Endothelial cell of umbilical vein (primary cell): ENCODE data around the gene TCERG1L. TPM values are rescaled to one million over a fixed set of nuclear protein-coding genes. Genes with fewer than 3 reads are reported as not detected.

ENCODE experiments used
- BruUV-seq: library from RNA; stranded (reverse); fragments of 400-500 nt; replicated peaks from 2 replicates; lab custom pipeline; 2021; lab: Mats Ljungman, UMichigan
- CTCF ChIA-PET: fragments of 300-600, 350-600 bp; sonication (Branson Sonifier 250); formaldehyde crosslinking; loops from one replicate; lab custom pipeline; 2021; ENCODE audit warnings: antibody characterized with exemption, inconsistent platforms; lab: Charles Lee
- POLR2A ChIA-PET: fragments of 300-600, 350-600 bp; sonication (Branson Sonifier 250); formaldehyde crosslinking; loops from one replicate; lab custom pipeline; 2021; ENCODE audit warnings: antibody characterized with exemption, inconsistent platforms; lab: Charles Lee
- DNase-seq: peaks from one replicate; pipeline ENCODE4 v3.0.0-alpha.2; 2011; ENCODE audit warnings: low read depth, low spot score
- FAIRE-seq: peaks from 2 replicates; lab custom pipeline; 2011; peaks lifted over from hg19 to GRCh38; lab: Jason Lieb, UNC
- H2AFZ ChIP-seq: 2 replicates; pipeline ENCODE4 v1.6.0; 2012; ENCODE audit warnings: low read depth, low read length, control low read depth, inconsistent platforms
- H3K27ac ChIP-seq: 2 replicates; pipeline ENCODE4 v1.5.1; 2011; ENCODE audit warnings: low read depth, mild to moderate bottlenecking, control low read depth, low read length, moderate library complexity; ENCODE audit not compliant: insufficient read depth
- H3K27me3 ChIP-seq, 2 experiments: 2 replicates each; pipeline versions ENCODE4 v1.6.0 to v1.6.1; 2011; ENCODE audit warnings: low read length in 2 of 2, mixed read lengths in 1 of 2; ENCODE audit not compliant: control insufficient read depth in 2 of 2, insufficient read depth in 2 of 2
- H3K36me3 ChIP-seq, 2 experiments: 2 replicates in 1 of 2; 3 replicates in 1 of 2; pipeline ENCODE4 v1.5.1; 2011; ENCODE audit warnings: low read length in 2 of 2, mild to moderate bottlenecking in 1 of 2, moderate library complexity in 1 of 2; ENCODE audit not compliant: control insufficient read depth in 2 of 2, insufficient read depth in 2 of 2; ENCODE audit errors: extremely low read depth in 1 of 2
- H3K4me1 ChIP-seq: 3 replicates; pipeline ENCODE4 v1.5.1; 2011; ENCODE audit warnings: mild to moderate bottlenecking, low read length; ENCODE audit not compliant: control insufficient read depth, insufficient read depth; ENCODE audit errors: extremely low read depth
- H3K4me2 ChIP-seq: 2 replicates; pipeline ENCODE4 v1.6.1; 2011; ENCODE audit warnings: low read length, control low read depth, mixed read lengths; ENCODE audit not compliant: insufficient read depth
- H3K4me3 ChIP-seq, 3 experiments: fragments of 200-600 bp in 1 of 3; sonication (generic), shearing (Covaris generic) in 1 of 3; replicated peaks in 1 of 3; 2 replicates each; pipeline ENCODE4 v1.5.1; 2011 to 2016; ENCODE audit warnings: control low read depth in 3 of 3, low read length in 3 of 3, mild to moderate bottlenecking in 2 of 3, inconsistent platforms in 1 of 3, low read depth in 1 of 3, moderate library complexity in 1 of 3; ENCODE audit not compliant: insufficient read depth in 1 of 3
- H3K79me2 ChIP-seq: 2 replicates; pipeline ENCODE4 v1.6.0; 2012; ENCODE audit warnings: low read length, inconsistent platforms; ENCODE audit not compliant: control insufficient read depth, insufficient read depth
- H3K9ac ChIP-seq: replicated peaks from 2 replicates; pipeline ENCODE3; 2011; ENCODE audit warnings: low read length, control low read depth; ENCODE audit not compliant: insufficient read depth; ENCODE audit errors: extremely low read depth
- H3K9me1 ChIP-seq: replicated peaks from 3 replicates; pipeline ENCODE4 v1.6.0; 2011; ENCODE audit warnings: mild to moderate bottlenecking, low read length; ENCODE audit not compliant: control insufficient read depth, insufficient read depth; ENCODE audit errors: extremely low read depth
- H3K9me3 ChIP-seq: replicated peaks from 2 replicates; pipeline ENCODE4 v1.5.1; 2012; ENCODE audit warnings: low read length, inconsistent platforms; ENCODE audit not compliant: control insufficient read depth, insufficient read depth
- H4K20me1 ChIP-seq: replicated peaks from 2 replicates; pipeline ENCODE3; 2011; ENCODE audit warnings: mild to moderate bottlenecking, low read length; ENCODE audit not compliant: control insufficient read depth, insufficient read depth; ENCODE audit errors: extremely low read depth
- CTCF ChIP-seq, 2 donors: IDR thresholded peaks; 1 replicate in 1 of 2; 2 replicates in 1 of 2; pipeline ENCODE4 v1.5.1; 2011; ENCODE audit warnings: low read length in 2 of 2, mild to moderate bottlenecking in 2 of 2, moderate library complexity in 2 of 2, control low read depth in 1 of 2, inconsistent platforms in 1 of 2, low read depth in 1 of 2; ENCODE audit not compliant: insufficient read depth in 1 of 2; ENCODE audit errors: extremely low read depth in 1 of 2
- EZH2 ChIP-seq: IDR thresholded peaks from 2 replicates; pipeline ENCODE4 v1.6.1; 2012; ENCODE audit warnings: borderline replicate concordance, low read depth, mild to moderate bottlenecking, moderate library complexity, low read length, inconsistent platforms; ENCODE audit not compliant: severe bottlenecking
- FOS ChIP-seq: IDR thresholded peaks from 2 replicates; pipeline ENCODE4 v1.6.1; 2011; ENCODE audit warnings: mild to moderate bottlenecking, low read length, moderate library complexity, borderline replicate concordance; ENCODE audit not compliant: insufficient read depth
- GATA2 ChIP-seq: IDR thresholded peaks from 2 replicates; pipeline ENCODE4 v1.7.0; 2011; ENCODE audit warnings: low read depth, mild to moderate bottlenecking, moderate library complexity, mixed read lengths, low read length; ENCODE audit not compliant: insufficient read length, insufficient read depth
- JUN ChIP-seq: IDR thresholded peaks from 2 replicates; pipeline ENCODE4 v1.6.1; 2011; ENCODE audit warnings: borderline replicate concordance, low read depth; ENCODE audit not compliant: insufficient read length, insufficient read depth
- MAX ChIP-seq: IDR thresholded peaks from 2 replicates; pipeline ENCODE4 v1.6.1; 2011; ENCODE audit not compliant: insufficient read depth, insufficient read length
- MYC ChIP-seq: IDR thresholded peaks from one replicate; pipeline ENCODE4 v1.6.1; 2011; ENCODE audit warnings: mild to moderate bottlenecking, low read depth, low read length
- POLR2A ChIP-seq: IDR thresholded peaks from 2 replicates; pipeline ENCODE4 v1.6.1; 2012; ENCODE audit warnings: low read depth, mild to moderate bottlenecking, control low read depth, low read length
- POLR2AphosphoS5 ChIP-seq: IDR thresholded peaks from 2 replicates; pipeline ENCODE4 v1.6.1; 2012; ENCODE audit warnings: low read depth, mild to moderate bottlenecking, control low read depth, low read length, moderate library complexity; ENCODE audit not compliant: insufficient read depth
- dilution Hi-C: fragments of 300-500 bp; cut with MboI; formaldehyde crosslinking; loops from one replicate; pipeline ENCODE4 v1.15.0; 2019; ENCODE audit warnings: low sequenced_read_pairs; ENCODE audit not compliant: extremely low pct_ligation_motif_present
- intact Hi-C: fragments of 100-400 bp; cut with micrococcal nuclease; formaldehyde crosslinking; loops from one replicate; pipeline ENCODE4 v1.10.0; 2022
- polyA plus RNA-seq, 4 experiments: library from polyadenylated mRNA; depleted of rRNA in 3 of 4; stranded (reverse) in 3 of 4; unstranded in 1 of 4; fragments of >200 nt; gene quantifications; 2 replicates each; pipeline versions ENCODE4 v1.2.1 to v1.2.3, GENCODE V29; 2011 to 2012; ENCODE audit warnings: missing spikeins in 1 of 4
- total RNA-seq: library from RNA; stranded (reverse); gene quantifications from 2 replicates; pipeline ENCODE4 v1.2.3, GENCODE V29; 2021

TCERG1L gene
- total and polyA plus RNA-seq, 2 donors (not counting 3 experiments of a cell fraction or from before 2014, with no cell fraction given): not detected

- FAIRE-seq (no peak), DNase-seq (no peak)
- no peaks in the 10 kb centered on the region for H3K4me1 ChIP-seq
- no peaks in the 10 kb centered on the region for H3K9me1 ChIP-seq
- no peaks in the 10 kb centered on the region for H3K79me2 ChIP-seq
- no peak overlapping the region for H3K27ac ChIP-seq
- TF ChIP-seq POLR2A (no peak), EZH2 (no peak), GATA2 (no peak), JUN (no peak), CTCF (IDR thresholded peaks at IDR 0.05; ENCODE audit: extremely low read depth in 1 of 2, insufficient read depth in 1 of 2, low read depth in 1 of 2, low read length in 2 of 2) (no peak), FOS (no peak), MAX (no peak), MYC (no peak), POLR2AphosphoS5 (no peak)
- POLR2A ChIA-PET: no interaction called here
- H3K36me3 ChIP-seq: no peaks in the 10 kb centered on the region
- no peaks in the 10 kb centered on the region for H4K20me1 ChIP-seq
- H3K4me3 ChIP-seq: no peak overlapping the region
- CTCF ChIA-PET: no interaction called here
- BruUV-seq: no TSS peak
- no peak overlapping the region for H3K4me2 ChIP-seq
- dilution Hi-C loops (no loop called here), intact Hi-C loops (no loop called here)
- no peak overlapping the region for H2AFZ ChIP-seq
- peaks cover 9% of the 10 kb centered on the region for H3K9me3 ChIP-seq
- no peak overlapping the region for H3K9ac ChIP-seq
- no peaks in the 10 kb centered on the region for H3K27me3 ChIP-seq
Measured at GRCh38 chr10:131358741-131359442, 47.4 kb upstream of the TCERG1L start.
